G401.6 (cell line): ENCODE data around the gene TRDN.

Experiments used
- FAIRE-seq: peaks from 2 replicates; lab custom pipeline; 2012; peaks lifted over from hg19 to GRCh38; lab: Jason Lieb, UNC

Gene TRDN

GRCh38 chr6:123168892-123169773, 467.6 kb downstream of the TRDN start:
- FAIRE-seq, result no peak

- FAIRE-seq, result no peak
These were observed 468.3 kb downstream of the TRDN start for GRCh38 chr6:123168466-123168865.
